ENCODE data around the gene ZNF436.

Gene ZNF436

DNA sequence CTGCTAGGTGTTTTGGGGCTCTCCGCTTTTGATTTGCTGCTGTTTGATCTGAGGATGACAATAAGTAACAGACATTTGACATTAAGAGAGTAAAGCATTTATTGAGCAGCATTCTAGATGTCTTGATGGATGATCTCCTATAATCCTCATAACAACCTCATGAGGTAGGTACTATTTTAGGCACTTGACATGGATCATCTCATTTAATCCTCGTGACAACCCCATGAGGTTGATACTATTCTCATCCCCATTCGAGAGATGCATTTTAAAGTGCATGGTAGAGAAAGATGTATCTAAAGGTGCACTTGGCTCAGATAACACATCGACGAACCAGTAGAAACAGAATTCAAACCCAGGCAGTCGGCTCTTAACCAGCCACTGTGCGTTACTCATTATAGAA, 28.3 kb upstream of the ZNF436 start:
- TF ChIP-seq, protein P1, sequence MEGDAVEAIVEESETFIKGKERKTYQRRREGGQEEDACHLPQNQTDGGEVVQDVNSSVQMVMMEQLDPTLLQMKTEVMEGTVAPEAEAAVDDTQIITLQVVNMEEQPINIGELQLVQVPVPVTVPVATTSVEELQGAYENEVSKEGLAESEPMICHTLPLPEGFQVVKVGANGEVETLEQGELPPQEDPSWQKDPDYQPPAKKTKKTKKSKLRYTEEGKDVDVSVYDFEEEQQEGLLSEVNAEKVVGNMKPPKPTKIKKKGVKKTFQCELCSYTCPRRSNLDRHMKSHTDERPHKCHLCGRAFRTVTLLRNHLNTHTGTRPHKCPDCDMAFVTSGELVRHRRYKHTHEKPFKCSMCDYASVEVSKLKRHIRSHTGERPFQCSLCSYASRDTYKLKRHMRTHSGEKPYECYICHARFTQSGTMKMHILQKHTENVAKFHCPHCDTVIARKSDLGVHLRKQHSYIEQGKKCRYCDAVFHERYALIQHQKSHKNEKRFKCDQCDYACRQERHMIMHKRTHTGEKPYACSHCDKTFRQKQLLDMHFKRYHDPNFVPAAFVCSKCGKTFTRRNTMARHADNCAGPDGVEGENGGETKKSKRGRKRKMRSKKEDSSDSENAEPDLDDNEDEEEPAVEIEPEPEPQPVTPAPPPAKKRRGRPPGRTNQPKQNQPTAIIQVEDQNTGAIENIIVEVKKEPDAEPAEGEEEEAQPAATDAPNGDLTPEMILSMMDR (conservative IDR thresholded peaks at IDR 0.05) = no peak
- H3K27ac ChIP-seq = no peak overlapping the region

DNA sequence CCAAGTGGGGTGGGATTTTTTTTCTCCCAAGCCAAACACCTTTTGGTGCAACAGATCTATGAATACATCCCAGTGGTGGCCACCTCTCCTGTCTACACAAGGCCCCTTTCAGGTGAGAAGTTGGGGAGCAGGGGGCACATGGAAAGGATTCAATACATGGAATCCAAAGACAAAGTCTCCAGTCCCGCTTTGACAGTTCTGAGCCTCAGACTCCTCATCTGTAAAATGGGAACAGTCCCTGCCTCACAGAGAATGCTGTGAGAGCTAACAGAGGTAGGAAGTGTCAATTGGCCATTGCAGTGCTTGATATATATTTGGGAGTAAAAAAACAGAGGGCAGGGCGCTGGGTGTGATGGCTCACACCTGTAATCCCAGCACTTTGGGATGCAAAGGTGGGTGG, 26.7 kb upstream of the ZNF436 start:
- TF ChIP-seq, protein P1 (conservative IDR thresholded peaks at IDR 0.05) = no peak
- H3K27ac ChIP-seq = no peak overlapping the region

DNA sequence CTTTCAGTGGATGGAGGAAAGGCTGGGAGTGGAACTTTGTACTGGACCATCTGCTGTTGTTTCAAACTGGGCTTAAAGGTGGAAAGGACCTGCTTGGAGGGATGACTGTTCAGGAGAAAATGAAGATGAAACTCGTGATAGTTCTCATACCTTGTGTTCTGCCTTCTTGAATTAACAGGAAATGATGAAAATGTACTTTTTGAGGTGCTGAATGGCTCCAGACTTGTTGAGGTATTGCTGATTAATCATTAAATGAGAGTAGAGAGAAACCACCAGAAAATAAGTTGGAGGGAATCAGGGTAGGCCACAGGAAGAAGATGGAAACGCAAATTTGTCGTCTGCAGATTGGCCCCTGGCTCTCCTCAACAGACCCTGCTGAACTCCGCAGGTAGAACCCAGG, 26.2 kb upstream of the ZNF436 start:
- no peak overlapping the region for H3K27ac ChIP-seq
- TF ChIP-seq, protein P1 (conservative IDR thresholded peaks at IDR 0.05) = no peak

DNA sequence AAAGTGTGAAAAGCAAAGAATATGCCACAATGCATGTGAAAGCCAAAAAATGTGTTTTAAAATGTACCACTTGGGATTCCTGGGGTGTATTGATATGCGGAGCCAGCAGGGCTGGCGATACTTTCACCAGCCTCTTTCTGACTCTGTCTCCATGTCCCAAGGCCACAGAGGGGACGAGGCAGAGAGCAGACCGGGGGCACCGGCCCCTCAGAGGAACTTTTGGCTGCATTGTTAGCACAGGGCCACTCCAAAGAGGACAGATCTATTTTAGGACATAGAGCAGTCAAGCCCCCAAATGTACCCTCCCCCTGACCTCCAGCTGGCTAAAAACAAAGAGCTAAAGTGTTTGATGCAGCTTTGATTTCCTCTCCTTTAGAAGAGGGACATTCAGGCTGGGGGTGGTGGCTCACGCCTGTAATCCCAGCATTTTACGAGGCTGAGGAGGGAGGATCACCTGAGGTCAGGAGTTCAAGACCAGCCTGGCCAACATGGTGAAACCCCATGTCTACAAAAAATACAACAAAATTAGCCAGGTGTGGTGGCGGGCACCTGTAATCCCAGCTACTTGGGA, 25.6 kb upstream of the ZNF436 start:
- TF ChIP-seq, protein P1 (conservative IDR thresholded peaks at IDR 0.05) = no peak
- no peak overlapping the region for H3K27ac ChIP-seq

DNA sequence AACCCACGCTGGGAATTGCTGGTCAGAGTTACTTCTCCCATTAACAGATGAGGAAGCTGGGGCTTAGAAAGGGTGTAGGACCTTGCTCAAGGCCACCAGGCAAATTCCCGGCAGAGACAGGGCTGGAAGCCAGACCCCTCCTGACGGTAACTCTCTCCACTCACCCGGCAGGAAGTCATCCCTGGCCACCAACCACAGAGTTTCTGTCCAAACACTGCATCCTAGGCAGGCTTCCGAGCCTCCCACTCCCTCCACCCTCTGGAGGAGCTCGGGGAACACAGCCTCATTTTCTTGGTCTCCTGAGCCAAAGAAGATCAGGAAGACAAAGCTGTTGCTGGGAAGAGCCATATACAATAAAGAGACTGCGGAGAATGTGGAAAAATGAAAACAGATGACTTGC, 25.0 kb upstream of the ZNF436 start:
- no peak overlapping the region for H3K27ac ChIP-seq
- TF ChIP-seq, protein P1 (conservative IDR thresholded peaks at IDR 0.05) = no peak

DNA sequence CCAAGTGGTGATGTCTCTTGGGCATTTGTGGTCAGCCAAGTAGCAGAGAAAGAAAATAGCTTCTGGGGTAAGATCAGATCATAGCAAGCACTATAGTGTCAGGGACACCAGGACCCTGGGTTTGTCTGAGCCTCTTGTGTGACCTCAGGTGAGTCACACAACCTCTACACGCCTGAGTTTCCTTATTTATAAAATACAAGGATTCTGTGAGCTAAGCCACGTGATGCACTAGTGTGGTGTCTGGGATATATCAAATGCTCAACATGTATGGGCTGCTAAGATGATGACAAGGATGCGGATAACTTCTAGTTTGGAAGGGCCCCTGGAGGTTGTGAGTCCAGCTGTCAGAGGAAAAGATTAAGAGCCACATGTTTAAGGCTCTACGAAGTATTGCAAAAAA, 24.5 kb upstream of the ZNF436 start:
- H3K27ac ChIP-seq = no peak overlapping the region
- TF ChIP-seq, protein P1 (conservative IDR thresholded peaks at IDR 0.05) = no peak

DNA sequence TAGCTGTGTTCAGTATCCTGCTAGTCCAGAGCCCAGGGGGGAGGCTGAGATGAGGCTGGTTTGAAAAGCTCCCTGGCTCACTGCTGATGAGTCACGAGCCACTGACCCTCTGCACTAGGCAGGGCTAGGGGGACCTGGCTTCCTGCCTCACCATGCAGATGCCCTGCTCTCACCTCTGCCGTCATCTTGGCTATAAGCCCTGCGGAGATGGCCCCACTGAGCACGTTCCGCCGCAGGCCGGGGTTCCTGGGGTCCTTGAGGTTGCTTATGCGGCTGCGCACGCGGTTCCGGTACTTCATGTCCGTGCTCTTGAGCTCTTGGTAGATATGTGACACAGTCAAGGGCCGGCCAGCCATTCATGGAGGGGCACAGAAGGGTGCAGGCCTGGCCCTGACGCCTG, 24.1 kb upstream of the ZNF436 start:
- TF ChIP-seq, protein P1 (conservative IDR thresholded peaks at IDR 0.05) = no peak
- H3K27ac ChIP-seq = no peak overlapping the region

Data from VCaP (cell line).